Measurements from ENCODE around the gene NOTO. TPM values are rescaled to one million over a fixed set of nuclear protein-coding genes. Genes with fewer than 3 reads are reported as not detected.

Gene NOTO
- total and polyA plus RNA-seq, 2 experiments from 2014 or later = not detected

GRCh38 chr2:73227086-73227485, 24.7 kb downstream of the NOTO start:
- no peaks in the 10 kb centered on the region for H3K4me1 ChIP-seq (ENCODE audit: low read depth)

GRCh38 chr2:73228631-73229030, 26.3 kb downstream of the NOTO start:
- TF ChIP-seq CTCF (IDR thresholded peaks at IDR 0.05; ENCODE audit: low read depth, low read length) = no peak
- H3K9me3 ChIP-seq (ENCODE audit: low read depth) = no peaks in the 10 kb centered on the region
- peaks cover 3% of the 10 kb centered on the region for H3K36me3 ChIP-seq
- H3K27me3 ChIP-seq = no peaks in the 10 kb centered on the region
- DNase-seq (ENCODE audit: low read depth in 1 of 2, low spot score in 1 of 2) = no peak
- H3K4me3 ChIP-seq = no peak overlapping the region
- peaks cover 4% of the 10 kb centered on the region for H3K4me1 ChIP-seq (ENCODE audit: low read depth)
- no peak overlapping the region for H3K27ac ChIP-seq

More at GRCh38 chr2:73227086-73227485, 24.7 kb downstream of the NOTO start:
- Histone ChIP-seq H3K27me3 (no peaks in the 10 kb centered on the region), H3K36me3 (peaks cover 4% of the 10 kb centered on the region), H3K4me3 (no peak overlapping the region), H3K27ac (no peak overlapping the region), H3K9me3 (ENCODE audit: low read depth) (no peaks in the 10 kb centered on the region)
- TF ChIP-seq CTCF (IDR thresholded peaks at IDR 0.05; ENCODE audit: low read depth, low read length) = no peak
- no peak for DNase-seq (ENCODE audit: low read depth in 1 of 2, low spot score in 1 of 2)

GRCh38 chr2:73232403-73233153, 30.2 kb downstream of the NOTO start:
- H3K9me3 ChIP-seq (ENCODE audit: low read depth) = no peaks in the 10 kb centered on the region
- H3K27me3 ChIP-seq = no peaks in the 10 kb centered on the region
- TF ChIP-seq CTCF (IDR thresholded peaks at IDR 0.05; ENCODE audit: low read depth, low read length) = no peak
- peaks cover 3% of the 10 kb centered on the region for H3K36me3 ChIP-seq
- H3K27ac ChIP-seq = peak overlapping the region; percentile 10
- DNase-seq (ENCODE audit: low read depth in 1 of 2, low spot score in 1 of 2) = no peak
- H3K4me1 ChIP-seq (ENCODE audit: low read depth) = peaks cover 11% of the 10 kb centered on the region
- H3K4me3 ChIP-seq = peak overlapping the region; percentile 72

GRCh38 chr2:73233154-73233931, 31.0 kb downstream of the NOTO start, which contains the start of gene PRADC1:
Gene PRADC1 (minus strand): TSS chr2:73233239. CDS start chr2:73233160, 79 bp downstream.
- no peak for TF ChIP-seq CTCF (IDR thresholded peaks at IDR 0.05; ENCODE audit: low read depth, low read length)
- Histone ChIP-seq H3K4me3 (peak within 1 kb of the TSS; percentile 72), H3K27ac (peak within 1 kb of the TSS; percentile 86), H3K27me3 (no peaks in the 10 kb centered on the region), H3K36me3 (peaks cover 3% of the 10 kb centered on the region), H3K4me1 (ENCODE audit: low read depth) (peaks cover 19% of the 10 kb centered on the region), H3K9me3 (ENCODE audit: low read depth) (no peaks in the 10 kb centered on the region)
- peak; percentile 100 for DNase-seq (ENCODE audit: low read depth in 1 of 2, low spot score in 1 of 2)

- peaks cover 27% of the 10 kb centered on the region for H3K4me1 ChIP-seq (ENCODE audit: low read depth)
- TF ChIP-seq CTCF (IDR thresholded peaks at IDR 0.05; ENCODE audit: low read depth, low read length) = no peak
- H3K27ac ChIP-seq = peak within 1 kb of the TSS; percentile 86
These were observed 31.8 kb downstream of the NOTO start, which contains the start of gene CCT7 for GRCh38 chr2:73233932-73234832. Gene CCT7 (plus strand): TSS chr2:73234308. CDS start chr2:73234379, 71 bp downstream.

More at GRCh38 chr2:73233932-73234832, 31.8 kb downstream of the NOTO start, which contains the start of gene CCT7:
- Histone ChIP-seq H3K36me3 (peaks cover under 1% of the 10 kb centered on the region), H3K27me3 (no peaks in the 10 kb centered on the region), H3K4me3 (peak within 1 kb of the TSS; percentile 62), H3K9me3 (ENCODE audit: low read depth) (no peaks in the 10 kb centered on the region)
- peak; percentile 92 to 93 for DNase-seq (ENCODE audit: low read depth in 1 of 2, low spot score in 1 of 2)
